Activated CD4-positive, alpha-beta T cell treated with anti-CD3 and anti-CD28 coated beads, Interleukin-2, amount 10 ng/mL, durations not matched to agents 24 days and 14 days (primary cell): Measurements from ENCODE around the gene NLRP8. TPM values are rescaled to one million over a fixed set of nuclear protein-coding genes. Genes with fewer than 3 reads are reported as not detected.
"Not testable (repeated sequence)": the region's sequence is repeated elsewhere in the genome, so short reads cannot be mapped to it uniquely, and the experiment has no call there.

Source experiments
- DNase-seq: peaks from one replicate; pipeline ENCODE4 v3.0.0; 2022
- H3K27ac Mint-ChIP-seq: one replicate; pipeline ENCODE4 v1.8.0; 2022; ENCODE audit warnings: mild to moderate bottlenecking, mixed read lengths
- H3K27me3 Mint-ChIP-seq: one replicate; pipeline ENCODE4 v1.8.0; 2022; ENCODE audit warnings: mixed read lengths
- H3K36me3 Mint-ChIP-seq: one replicate; pipeline ENCODE4 v1.8.0; 2022; ENCODE audit warnings: low read depth, mild to moderate bottlenecking, mixed read lengths
- H3K4me1 Mint-ChIP-seq: one replicate; pipeline ENCODE4 v1.8.0; 2021; ENCODE audit warnings: mixed read lengths
- H3K4me3 Mint-ChIP-seq: one replicate; pipeline ENCODE4 v1.8.0; 2022; ENCODE audit warnings: mild to moderate bottlenecking, moderate library complexity, mixed read lengths
- H3K9me3 Mint-ChIP-seq: one replicate; pipeline ENCODE4 v1.8.0; 2021; ENCODE audit warnings: mixed read lengths
- intact Hi-C: fragments of 100-400 bp; cut with micrococcal nuclease; formaldehyde crosslinking; loops from one replicate; pipeline ENCODE4 v1.15.1; 2023
- total RNA-seq: library from RNA; stranded (reverse); gene quantifications from 2 replicates; pipeline ENCODE4 v1.2.3, GENCODE V29; 2022

Gene NLRP8
- total RNA-seq, 1 donor from 2014 or later = not detected

DNA sequence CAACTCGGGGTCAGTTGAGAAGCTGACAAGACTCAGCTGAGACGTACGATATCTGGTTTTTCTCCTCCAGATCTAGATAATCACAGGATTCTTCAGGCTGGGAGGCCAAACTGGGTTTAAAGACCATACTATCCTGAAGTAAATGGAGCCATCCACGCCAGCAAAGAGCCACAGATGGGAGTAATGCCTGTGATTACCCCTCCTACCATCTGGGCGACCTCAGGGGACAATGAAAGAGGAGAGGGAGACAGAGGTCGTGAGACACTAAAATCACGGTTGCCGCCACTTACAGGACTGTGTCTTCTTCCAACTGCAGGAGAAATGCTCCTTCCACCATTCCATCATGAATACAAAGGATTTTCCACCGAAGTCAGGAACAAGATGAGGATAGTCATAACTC lies 12.4 kb upstream of the NLRP8 start:
- Mint-ChIP-seq H3K36me3 (no peaks in the 10 kb centered on the region), H3K27ac (no peak overlapping the region), H3K27me3 (no peaks in the 10 kb centered on the region), H3K4me1 (no peaks in the 10 kb centered on the region), H3K9me3 (peaks cover 33% of the 10 kb centered on the region), H3K4me3 (no peak overlapping the region)
- intact Hi-C loops = no loop called here
- no peak for DNase-seq

DNA sequence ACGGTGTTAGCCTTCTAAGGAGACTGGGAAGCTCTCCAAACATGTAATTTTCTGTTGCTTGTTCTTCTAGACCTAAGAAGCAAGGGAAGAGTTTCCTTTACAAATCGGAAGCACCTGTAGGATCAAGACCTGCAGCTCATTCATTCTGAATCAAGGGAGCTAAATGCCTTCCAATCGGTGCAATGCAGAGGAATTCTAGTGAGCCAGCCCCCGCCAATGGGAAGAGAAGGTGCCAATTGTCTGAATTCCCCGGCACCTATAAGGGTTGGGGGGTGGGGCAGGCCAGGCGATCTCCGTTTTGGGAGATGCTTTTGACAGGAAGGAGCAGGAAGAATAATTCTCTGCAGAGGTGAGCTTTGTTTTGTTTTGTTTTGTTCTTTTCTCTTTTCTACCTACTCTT lies 8.4 kb upstream of the NLRP8 start:
- Mint-ChIP-seq H3K27ac (no peak overlapping the region), H3K4me1 (no peaks in the 10 kb centered on the region), H3K27me3 (no peaks in the 10 kb centered on the region), H3K9me3 (peaks cover 36% of the 10 kb centered on the region), H3K4me3 (no peak overlapping the region), H3K36me3 (no peaks in the 10 kb centered on the region)
- no peak for DNase-seq
- intact Hi-C loops = no loop called here

DNA sequence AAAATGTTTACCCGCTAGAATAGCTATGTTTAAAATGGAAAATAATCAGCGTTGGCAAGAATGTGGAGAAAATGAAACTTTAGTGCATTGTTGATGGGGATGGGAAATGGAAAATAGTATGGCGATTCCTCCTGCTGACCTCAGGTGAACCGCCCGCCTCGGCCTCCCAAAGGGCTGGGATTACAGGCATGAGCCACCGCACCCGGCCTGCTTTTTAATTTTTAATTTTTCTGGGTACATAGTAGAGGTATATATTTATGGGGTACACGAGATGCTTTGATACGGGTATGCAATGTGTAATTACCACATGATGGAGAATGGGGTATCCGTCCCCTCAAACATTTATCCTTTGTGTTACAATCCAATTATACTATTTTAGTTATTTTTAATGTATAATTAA lies 7.3 kb upstream of the NLRP8 start:
- DNase-seq = no peak
- intact Hi-C loops = no loop called here
- Mint-ChIP-seq H3K36me3 (no peaks in the 10 kb centered on the region), H3K4me3 (no peak overlapping the region), H3K9me3 (peaks cover 28% of the 10 kb centered on the region), H3K27ac (no peak overlapping the region), H3K27me3 (no peaks in the 10 kb centered on the region), H3K4me1 (no peaks in the 10 kb centered on the region)

DNA sequence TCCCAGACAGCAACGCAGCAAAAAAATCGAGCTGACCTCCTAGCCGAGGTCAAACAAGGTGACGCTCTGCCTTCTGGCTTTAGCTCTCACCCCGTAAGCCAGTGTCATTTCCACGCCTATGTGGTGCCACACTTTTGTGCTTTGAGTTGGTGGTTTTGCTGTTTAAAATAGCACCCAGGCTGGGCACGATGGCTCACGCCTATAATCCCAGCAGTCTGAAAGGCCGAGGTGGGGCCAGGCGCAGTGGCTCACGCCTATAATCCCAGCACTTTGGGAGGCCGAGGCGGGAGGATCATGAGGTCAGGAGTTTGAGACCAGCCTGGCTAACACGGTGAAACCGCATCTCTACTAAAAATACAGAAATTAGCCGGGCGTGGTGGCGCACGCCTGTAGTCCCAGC lies 2.9 kb downstream of the NLRP8 start:
- H3K4me3 Mint-ChIP-seq, intact Hi-C loops, H3K27me3 Mint-ChIP-seq, H3K27ac Mint-ChIP-seq, DNase-seq, H3K4me1 Mint-ChIP-seq, H3K36me3 Mint-ChIP-seq: not testable (repeated sequence)
- peaks cover 16% of the 10 kb centered on the region for H3K9me3 Mint-ChIP-seq

DNA sequence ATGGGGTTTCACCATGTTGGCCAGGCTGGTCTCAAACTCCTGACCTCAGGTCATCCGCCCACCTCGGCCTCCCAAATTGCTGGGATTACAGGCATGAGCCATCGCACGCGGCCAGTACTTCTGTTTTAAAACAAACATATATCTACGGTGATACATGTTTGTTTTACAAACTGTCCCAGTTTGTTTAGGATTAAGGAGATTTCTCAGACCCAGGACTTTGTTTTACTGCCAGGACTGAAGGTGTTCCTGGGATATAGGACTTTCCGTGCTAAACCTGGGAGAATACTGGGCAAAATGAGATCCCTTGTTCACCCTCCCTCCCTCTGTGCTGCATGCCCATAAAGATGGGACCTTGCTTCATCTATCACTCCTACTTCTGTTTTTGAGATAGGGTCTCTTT lies 8.8 kb downstream of the NLRP8 start:
- H3K4me3 Mint-ChIP-seq = no peak overlapping the region
- H3K27ac Mint-ChIP-seq = no peak overlapping the region
- no peaks in the 10 kb centered on the region for H3K36me3 Mint-ChIP-seq
- no peaks in the 10 kb centered on the region for H3K4me1 Mint-ChIP-seq
- no peaks in the 10 kb centered on the region for H3K27me3 Mint-ChIP-seq
- no peak for DNase-seq
- H3K9me3 Mint-ChIP-seq = peaks cover 8% of the 10 kb centered on the region
- intact Hi-C loops = no loop called here

DNA sequence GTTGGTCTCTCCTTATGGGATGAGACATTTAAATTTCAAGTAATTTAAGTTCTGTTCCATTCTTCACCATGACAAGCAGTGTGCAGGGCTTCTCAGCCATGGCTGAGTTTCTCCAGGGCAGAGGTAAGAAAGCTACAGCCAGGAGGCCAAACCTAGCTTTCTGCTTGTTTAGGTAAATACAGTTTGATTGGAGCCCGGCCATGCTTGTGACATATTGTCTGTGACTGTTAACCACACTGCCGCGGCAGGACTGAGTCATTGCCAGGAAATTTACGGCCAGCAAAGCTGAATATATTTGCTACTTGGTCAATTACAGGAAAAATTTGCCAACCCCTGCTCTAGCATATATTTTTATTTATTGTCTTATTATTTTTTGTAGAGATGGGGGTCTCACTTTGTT lies 10.7 kb downstream of the NLRP8 start:
- Mint-ChIP-seq H3K4me3 (no peak overlapping the region), H3K27me3 (no peaks in the 10 kb centered on the region), H3K27ac (no peak overlapping the region), H3K4me1 (no peaks in the 10 kb centered on the region), H3K9me3 (peaks cover 7% of the 10 kb centered on the region), H3K36me3 (no peaks in the 10 kb centered on the region)
- DNase-seq = no peak
- intact Hi-C loops = no loop called here

DNA sequence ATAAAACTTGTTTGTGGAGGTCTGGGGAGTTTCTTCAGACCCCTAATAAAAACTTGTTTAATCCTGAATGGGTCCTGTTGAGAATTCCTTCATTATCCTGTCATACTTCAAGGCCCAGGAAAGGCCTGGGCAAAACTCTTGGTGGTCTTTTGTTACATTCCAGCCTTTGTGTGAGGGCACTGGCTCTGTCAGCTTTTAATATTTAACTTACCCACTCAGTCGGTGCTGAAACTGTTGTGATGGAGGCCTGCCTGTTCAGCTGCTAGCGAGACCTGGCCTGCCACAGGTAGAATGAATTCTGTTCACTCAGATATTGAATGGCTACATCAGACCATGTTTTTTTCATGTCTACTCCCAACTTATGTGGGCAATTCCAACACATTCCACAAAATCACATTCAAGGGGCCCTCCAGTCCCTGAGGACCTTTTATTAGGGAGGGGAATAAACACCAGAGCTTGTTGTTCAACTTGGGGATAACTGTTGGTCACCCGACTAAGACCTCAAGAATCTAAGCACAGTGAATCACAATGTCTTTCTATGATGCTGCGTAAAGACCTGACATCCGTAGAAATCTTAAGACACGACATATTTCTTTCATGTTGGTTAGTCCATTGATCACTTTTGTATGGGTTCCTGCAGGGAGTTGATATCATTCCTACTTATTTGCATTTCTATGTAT lies 12.5 kb downstream of the NLRP8 start:
- H3K27me3 Mint-ChIP-seq = no peaks in the 10 kb centered on the region
- H3K4me3 Mint-ChIP-seq = no peak overlapping the region
- no peak for DNase-seq
- H3K4me1 Mint-ChIP-seq = no peaks in the 10 kb centered on the region
- no peak overlapping the region for H3K27ac Mint-ChIP-seq
- intact Hi-C loops = no loop called here
- no peaks in the 10 kb centered on the region for H3K36me3 Mint-ChIP-seq
- peaks cover 7% of the 10 kb centered on the region for H3K9me3 Mint-ChIP-seq

DNA sequence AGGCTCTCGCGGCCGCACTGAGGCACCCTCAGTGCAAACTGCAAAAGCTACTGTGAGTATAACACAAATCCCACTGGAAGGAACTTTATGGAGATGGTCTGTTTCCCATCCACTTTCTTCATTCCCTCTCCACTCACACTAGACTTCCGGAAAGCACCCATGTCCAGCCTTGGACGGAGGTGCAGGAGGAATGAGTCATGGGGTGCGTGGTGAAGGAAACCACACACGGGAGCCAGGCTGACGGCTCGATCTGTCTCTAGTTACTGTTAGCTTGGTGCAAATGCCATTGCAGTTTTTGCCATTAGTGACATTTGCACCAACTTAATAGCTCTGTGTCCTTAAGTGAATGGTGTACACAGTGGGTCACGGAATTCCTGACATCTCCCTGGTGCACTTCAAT lies 14.6 kb downstream of the NLRP8 start:
- H3K4me3 Mint-ChIP-seq = no peak overlapping the region
- DNase-seq = no peak
- H3K9me3 Mint-ChIP-seq = peaks cover 16% of the 10 kb centered on the region
- H3K27me3 Mint-ChIP-seq = no peaks in the 10 kb centered on the region
- no peak overlapping the region for H3K27ac Mint-ChIP-seq
- H3K36me3 Mint-ChIP-seq = no peaks in the 10 kb centered on the region
- no peaks in the 10 kb centered on the region for H3K4me1 Mint-ChIP-seq
- intact Hi-C loops = no loop called here

DNA sequence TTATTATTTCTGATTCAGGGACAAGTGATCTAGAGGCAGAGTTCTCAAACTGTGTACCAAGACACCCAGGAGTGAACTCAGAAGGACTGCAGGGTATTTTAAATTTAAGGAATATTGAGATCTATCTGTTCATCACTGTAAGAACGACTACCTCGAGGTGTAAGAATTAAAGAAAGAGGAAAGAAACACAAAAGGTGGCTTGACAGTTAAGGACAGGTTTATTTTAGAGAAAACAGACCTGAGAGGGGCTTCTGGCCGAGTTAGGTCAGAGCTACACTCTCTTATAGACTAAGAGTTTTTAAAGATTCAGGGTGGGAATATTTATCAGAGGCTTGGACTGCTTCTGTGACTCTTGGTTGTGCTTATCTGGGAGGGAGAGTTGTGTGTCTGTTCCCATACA lies 26.4 kb downstream of the NLRP8 start:
- no peaks in the 10 kb centered on the region for H3K36me3 Mint-ChIP-seq
- no peaks in the 10 kb centered on the region for H3K4me1 Mint-ChIP-seq
- H3K27me3 Mint-ChIP-seq = no peaks in the 10 kb centered on the region
- intact Hi-C loops = no loop called here
- peaks cover 29% of the 10 kb centered on the region for H3K9me3 Mint-ChIP-seq
- DNase-seq = no peak
- H3K4me3 Mint-ChIP-seq = no peak overlapping the region
- H3K27ac Mint-ChIP-seq = no peak overlapping the region

DNA sequence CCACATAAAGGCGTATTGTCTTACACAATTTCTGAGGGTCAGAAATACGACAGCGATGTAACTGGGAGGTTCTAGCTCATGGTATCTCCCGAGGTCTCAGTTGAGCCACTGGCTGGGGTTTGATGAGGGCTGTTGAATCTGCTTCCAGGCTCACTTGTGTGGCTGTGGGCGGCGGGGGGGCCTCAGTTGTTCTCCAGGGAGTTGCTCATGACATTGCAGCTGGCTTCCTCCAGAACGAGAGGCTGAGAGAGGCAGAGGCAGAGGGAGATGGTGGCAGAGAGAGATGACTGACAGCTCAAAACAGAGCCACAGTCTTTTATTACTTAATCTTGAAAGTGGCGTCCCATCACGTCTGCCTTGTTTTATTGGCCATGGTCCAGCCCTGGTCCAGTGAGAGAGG lies 32.8 kb downstream of the NLRP8 start:
- Mint-ChIP-seq H3K27ac (no peak overlapping the region), H3K4me3 (no peak overlapping the region), H3K4me1 (no peaks in the 10 kb centered on the region), H3K36me3 (no peaks in the 10 kb centered on the region), H3K9me3 (peaks cover 17% of the 10 kb centered on the region), H3K27me3 (no peaks in the 10 kb centered on the region)
- intact Hi-C loops = no loop called here
- no peak for DNase-seq

DNA sequence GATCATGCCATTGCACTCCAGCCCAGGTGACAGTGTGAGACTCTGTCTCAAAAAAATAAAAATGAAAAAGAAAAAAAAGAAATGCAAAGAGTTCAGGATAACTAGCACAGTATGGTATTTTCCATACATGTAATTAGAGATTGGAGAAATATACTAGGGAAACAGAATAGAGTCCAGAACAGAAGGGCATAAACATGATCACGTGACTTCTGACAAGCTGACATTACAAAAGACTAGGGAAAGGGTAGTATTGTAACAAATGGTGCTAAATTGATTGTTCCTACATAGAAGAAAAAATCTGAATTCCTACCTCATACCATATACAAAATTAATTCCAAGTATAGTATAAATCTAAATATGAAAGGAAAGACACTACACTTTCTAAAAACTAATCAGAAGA lies 37.6 kb downstream of the NLRP8 start:
- Mint-ChIP-seq H3K27me3 (no peaks in the 10 kb centered on the region), H3K36me3 (no peaks in the 10 kb centered on the region), H3K9me3 (peaks cover 18% of the 10 kb centered on the region), H3K4me1 (no peaks in the 10 kb centered on the region), H3K4me3 (no peak overlapping the region), H3K27ac (no peak overlapping the region)
- intact Hi-C loops = no loop called here
- no peak for DNase-seq

DNA sequence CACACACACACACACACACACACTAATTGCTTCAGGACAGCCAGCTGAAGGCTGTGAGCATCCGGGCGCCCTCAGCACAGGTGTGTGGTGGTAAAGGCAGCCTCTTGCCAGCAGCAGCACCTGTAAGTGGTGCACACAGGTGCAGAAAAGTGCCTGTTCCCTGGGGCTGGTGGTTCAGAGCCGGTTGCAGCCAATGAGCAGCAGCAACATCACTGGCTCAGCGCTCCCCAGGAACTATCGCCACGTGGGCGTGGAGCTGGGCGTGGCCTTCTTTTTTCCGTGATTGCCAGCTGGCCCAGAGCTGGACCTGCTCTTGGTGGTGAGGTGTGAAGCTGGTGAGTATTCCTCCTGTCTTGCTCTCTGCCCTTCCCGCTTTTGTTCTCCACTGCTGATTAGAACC lies 38.9 kb downstream of the NLRP8 start, which contains the start of gene NLRP5:
NLRP5 (plus strand) TSS at position 289 of the 400 bp plus-strand sequence.
- H3K9me3 Mint-ChIP-seq = peaks cover 17% of the 10 kb centered on the region
- H3K27me3 Mint-ChIP-seq = no peaks in the 10 kb centered on the region
- no peak within 1 kb of the TSS for H3K27ac Mint-ChIP-seq
- no peak for DNase-seq
- H3K36me3 Mint-ChIP-seq = no peaks in the 10 kb centered on the region
- no peaks in the 10 kb centered on the region for H3K4me1 Mint-ChIP-seq
- no peak within 1 kb of the TSS for H3K4me3 Mint-ChIP-seq
- intact Hi-C loops = no loop called here

DNA sequence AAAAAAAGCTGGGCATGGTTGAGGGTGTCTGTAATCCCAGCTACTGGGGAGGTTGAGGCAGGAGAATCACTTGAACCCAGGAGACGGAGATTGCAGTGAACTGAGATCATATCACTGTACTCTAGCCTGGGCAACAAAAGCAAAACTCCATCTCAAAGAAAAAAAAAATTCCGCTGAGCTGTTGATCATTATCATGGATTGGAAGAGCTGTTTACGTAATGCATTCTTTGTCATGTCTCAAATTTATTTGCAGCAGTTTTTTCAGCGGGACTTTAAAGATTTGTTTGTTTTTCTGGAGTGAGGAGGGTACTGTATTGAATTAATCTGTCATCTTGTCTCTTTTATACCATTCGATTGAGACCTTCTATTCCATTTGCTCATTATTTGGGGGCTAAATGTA lies 43.2 kb downstream of the NLRP8 start:
- DNase-seq = no peak
- peaks cover 2% of the 10 kb centered on the region for H3K36me3 Mint-ChIP-seq
- no peaks in the 10 kb centered on the region for H3K4me1 Mint-ChIP-seq
- no peak overlapping the region for H3K27ac Mint-ChIP-seq
- H3K9me3 Mint-ChIP-seq = peaks cover 26% of the 10 kb centered on the region
- no peak overlapping the region for H3K4me3 Mint-ChIP-seq
- H3K27me3 Mint-ChIP-seq = no peaks in the 10 kb centered on the region
- intact Hi-C loops = no loop called here

DNA sequence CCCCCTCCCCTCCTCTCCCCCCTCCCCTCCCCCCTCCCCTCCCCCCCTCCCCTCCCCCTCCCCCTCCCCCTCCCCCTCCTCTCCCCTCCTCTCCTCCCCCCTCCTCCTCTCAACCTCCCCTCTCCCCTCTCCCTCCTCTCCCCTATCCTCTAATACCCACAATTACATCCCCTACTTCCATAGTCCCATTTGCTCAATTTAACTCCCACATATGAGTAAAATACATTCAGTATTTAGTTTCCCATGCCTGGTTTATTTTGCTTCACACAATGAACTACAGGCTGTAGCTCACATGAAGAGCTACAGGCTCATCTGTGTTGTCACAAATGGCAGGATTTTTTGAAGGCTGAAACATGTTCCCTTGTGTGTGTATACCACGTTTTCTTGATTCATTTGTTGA lies 45.9 kb downstream of the NLRP8 start:
- intact Hi-C loops = no loop called here
- Mint-ChIP-seq H3K4me1 (no peaks in the 10 kb centered on the region), H3K4me3 (no peak overlapping the region), H3K9me3 (peaks cover 24% of the 10 kb centered on the region), H3K27me3 (no peaks in the 10 kb centered on the region), H3K36me3 (peaks cover 2% of the 10 kb centered on the region), H3K27ac (no peak overlapping the region)
- DNase-seq = no peak

DNA sequence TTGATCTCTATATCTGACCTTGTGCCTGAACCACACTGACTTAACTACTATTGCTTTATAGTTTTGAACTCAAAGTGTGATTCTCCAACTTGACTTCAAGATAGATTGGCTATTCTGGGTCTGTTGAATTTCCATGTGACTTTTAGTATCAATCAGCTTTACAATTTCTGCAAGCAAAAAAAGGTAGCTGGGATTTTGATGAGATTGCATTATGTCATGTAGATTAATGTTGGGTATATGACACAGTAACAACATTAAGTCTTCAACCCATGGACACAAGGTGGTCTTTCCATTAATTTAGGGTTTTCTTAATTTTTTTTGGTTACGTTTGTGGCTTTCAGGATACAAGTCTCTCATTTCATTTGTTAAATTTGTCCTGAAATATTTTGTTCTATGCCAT lies 67.1 kb downstream of the NLRP8 start:
- no peak overlapping the region for H3K4me3 Mint-ChIP-seq
- no peak for DNase-seq
- no peak overlapping the region for H3K27ac Mint-ChIP-seq
- H3K36me3 Mint-ChIP-seq = no peaks in the 10 kb centered on the region
- no peaks in the 10 kb centered on the region for H3K4me1 Mint-ChIP-seq
- no peaks in the 10 kb centered on the region for H3K27me3 Mint-ChIP-seq
- intact Hi-C loops = no loop called here
- peaks cover 23% of the 10 kb centered on the region for H3K9me3 Mint-ChIP-seq
